Activated T-helper 2 cell treated with anti-CD3 and anti-CD28 coated beads, Interferon-gamma antibody, Interleukin-2, Interleukin-4, amounts not matched to agents 10 μg/mL and 5 μg/mL and 100 μg/mL, durations not matched to agents 14 hours and 24 hours and 36 hours (primary cell): ENCODE data around the gene NR1H3. TPM values are rescaled to one million over a fixed set of nuclear protein-coding genes. Genes with fewer than 3 reads are reported as not detected.

Experiments
- DNase-seq: peaks from one replicate; pipeline ENCODE4 v3.0.0; 2021; ENCODE audit warnings: low spot score
- H3K27ac Mint-ChIP-seq: one replicate; pipeline ENCODE4 v1.8.0; 2021; ENCODE audit warnings: mixed read lengths
- H3K27me3 Mint-ChIP-seq: one replicate; pipeline ENCODE4 v1.8.0; 2021; ENCODE audit warnings: low read depth, mixed read lengths
- H3K36me3 Mint-ChIP-seq: one replicate; pipeline ENCODE4 v1.8.0; 2021; ENCODE audit warnings: low read depth, mixed read lengths
- H3K4me1 Mint-ChIP-seq: one replicate; pipeline ENCODE4 v1.8.0; 2021; ENCODE audit warnings: low read depth, mixed read lengths
- H3K4me3 Mint-ChIP-seq: one replicate; pipeline ENCODE4 v1.8.0; 2021; ENCODE audit warnings: low read depth, mild to moderate bottlenecking, moderate library complexity, mixed read lengths
- H3K9me3 Mint-ChIP-seq: one replicate; pipeline ENCODE4 v1.8.0; 2021; ENCODE audit warnings: mixed read lengths
- intact Hi-C: fragments of 100-400 bp; cut with micrococcal nuclease; formaldehyde crosslinking; loops from one replicate; pipeline ENCODE4 v1.15.1; 2023
- total RNA-seq: library from RNA; stranded (reverse); gene quantifications from 2 replicates; pipeline ENCODE4 v1.2.3, GENCODE V29; 2022

NR1H3 gene
- total RNA-seq, 1 donor from 2014 or later = 11.4 TPM

DNA sequence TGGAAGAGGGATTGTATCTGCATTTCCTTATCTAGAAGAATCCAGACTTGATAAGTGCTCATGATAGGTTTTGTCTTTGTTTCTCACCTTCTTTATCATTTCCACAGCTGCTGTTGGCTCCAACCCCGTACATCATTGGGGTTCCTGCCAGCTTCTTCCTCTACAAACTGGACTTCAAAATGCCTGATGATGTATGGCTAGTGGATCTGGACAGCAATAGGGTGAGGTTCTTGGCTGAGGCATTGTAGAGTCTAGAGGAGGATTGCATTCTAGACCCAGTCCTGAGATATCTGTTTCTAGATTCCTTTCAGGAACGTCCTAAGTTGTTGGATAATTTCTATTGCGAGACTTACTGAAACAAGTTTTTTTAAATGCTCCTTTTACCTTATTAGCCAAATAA, 20.3 kb downstream of the NR1H3 start:
- no peak overlapping the region for H3K4me3 Mint-ChIP-seq
- no peaks in the 10 kb centered on the region for H3K27me3 Mint-ChIP-seq
- H3K4me1 Mint-ChIP-seq = peaks cover under 1% of the 10 kb centered on the region
- no peak overlapping the region for H3K27ac Mint-ChIP-seq
- H3K36me3 Mint-ChIP-seq = peaks cover 77% of the 10 kb centered on the region
- H3K9me3 Mint-ChIP-seq = no peaks in the 10 kb centered on the region
- intact Hi-C loops = loop anchor here (10.0 kb wide), 1 partner anchor 573 kb away; the partner anchor contains the start of genes ARHGAP1 and ZNF408
- DNase-seq = no peak

DNA sequence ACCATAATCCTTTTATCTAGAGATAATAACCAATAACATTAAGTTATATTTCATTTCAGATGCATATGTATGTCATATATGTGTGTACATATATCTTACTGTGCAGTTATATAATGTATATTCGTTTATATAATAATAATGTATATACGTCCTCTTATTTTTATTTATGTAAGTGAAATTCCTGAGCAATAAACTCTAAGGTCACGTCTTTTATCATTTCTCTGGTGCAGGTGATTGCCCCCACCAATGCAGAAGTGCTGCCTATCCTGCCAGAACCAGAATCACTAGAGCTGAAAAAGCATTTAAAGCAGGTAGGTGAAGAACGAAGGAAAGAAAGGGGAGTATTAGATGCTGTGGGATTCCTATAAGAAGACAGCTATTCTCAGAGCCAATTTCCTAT, 21.0 kb downstream of the NR1H3 start:
- H3K4me1 Mint-ChIP-seq = no peaks in the 10 kb centered on the region
- no peak for DNase-seq
- H3K36me3 Mint-ChIP-seq = peaks cover 73% of the 10 kb centered on the region
- no peaks in the 10 kb centered on the region for H3K27me3 Mint-ChIP-seq
- H3K27ac Mint-ChIP-seq = no peak overlapping the region
- intact Hi-C loops = loop anchor here (10.0 kb wide), 1 partner anchor 574 kb away; the partner anchor contains the start of genes ARHGAP1 and ZNF408
- no peak overlapping the region for H3K4me3 Mint-ChIP-seq
- no peaks in the 10 kb centered on the region for H3K9me3 Mint-ChIP-seq

DNA sequence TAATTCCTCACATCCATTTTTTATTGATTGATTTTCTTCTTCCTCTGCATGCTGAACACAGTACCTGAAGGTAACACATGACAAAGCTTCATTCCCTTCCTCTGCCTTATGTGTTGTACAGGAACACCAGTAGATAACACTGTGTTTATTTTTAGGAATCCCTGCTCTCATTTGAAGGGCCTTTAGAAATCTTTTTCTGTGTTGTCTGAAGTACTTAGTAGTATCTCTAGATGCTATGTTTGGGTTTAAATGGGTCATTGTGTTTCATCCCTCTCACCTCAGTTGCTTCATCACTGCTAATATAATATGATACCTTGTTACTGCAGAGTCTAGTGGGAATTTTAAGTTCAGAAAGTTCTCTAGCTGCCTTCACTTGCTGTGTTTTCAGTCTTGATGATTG, 22.3 kb downstream of the NR1H3 start:
- Mint-ChIP-seq H3K27me3 (no peaks in the 10 kb centered on the region), H3K9me3 (no peaks in the 10 kb centered on the region), H3K27ac (no peak overlapping the region), H3K4me3 (no peak overlapping the region), H3K4me1 (no peaks in the 10 kb centered on the region), H3K36me3 (peaks cover 72% of the 10 kb centered on the region)
- no peak for DNase-seq
- intact Hi-C loops = no loop called here

DNA sequence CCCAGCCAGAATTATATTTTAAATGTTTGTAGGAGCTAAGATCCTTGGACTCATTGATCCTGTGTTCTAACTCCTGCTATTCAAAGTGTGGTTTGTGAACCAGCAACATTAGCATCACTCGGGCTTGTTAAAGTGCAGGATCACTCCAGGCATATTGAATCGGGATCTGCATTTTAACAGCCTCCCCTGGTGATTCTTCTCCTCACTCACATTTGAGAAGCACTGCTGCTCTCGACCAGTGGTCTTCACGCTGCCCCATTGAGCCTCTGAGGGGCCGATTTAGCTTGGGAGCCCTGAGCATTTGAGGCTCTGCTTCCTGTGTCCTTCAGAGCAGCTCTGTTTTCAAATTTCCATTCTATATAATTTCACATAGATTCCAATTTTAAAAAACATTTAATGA, 23.1 kb downstream of the NR1H3 start:
- Mint-ChIP-seq H3K4me1 (no peaks in the 10 kb centered on the region), H3K27ac (no peak overlapping the region), H3K9me3 (no peaks in the 10 kb centered on the region), H3K4me3 (no peak overlapping the region), H3K36me3 (peaks cover 74% of the 10 kb centered on the region), H3K27me3 (no peaks in the 10 kb centered on the region)
- intact Hi-C loops = no loop called here
- DNase-seq = no peak

DNA sequence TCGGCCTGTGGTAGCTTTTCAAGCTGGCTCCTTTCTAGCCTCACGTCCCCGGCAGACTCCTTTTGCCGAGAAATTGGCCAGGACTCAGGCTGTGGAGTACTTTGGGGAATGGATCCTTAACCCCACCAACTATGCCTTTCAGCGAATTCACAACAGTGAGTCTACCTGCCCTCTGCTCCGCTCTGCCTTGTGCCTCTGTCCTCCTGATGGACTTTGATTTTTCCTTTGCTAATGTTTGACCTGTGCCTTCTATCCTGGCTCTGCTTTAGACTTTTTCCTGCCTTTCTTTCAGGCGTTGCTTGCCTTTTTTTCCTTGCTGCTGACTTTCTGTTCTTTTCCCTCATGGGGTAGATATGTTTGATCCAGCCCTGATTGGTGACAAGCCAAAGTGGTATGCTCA, 24.7 kb downstream of the NR1H3 start:
- H3K36me3 Mint-ChIP-seq = peaks cover 75% of the 10 kb centered on the region

DNA sequence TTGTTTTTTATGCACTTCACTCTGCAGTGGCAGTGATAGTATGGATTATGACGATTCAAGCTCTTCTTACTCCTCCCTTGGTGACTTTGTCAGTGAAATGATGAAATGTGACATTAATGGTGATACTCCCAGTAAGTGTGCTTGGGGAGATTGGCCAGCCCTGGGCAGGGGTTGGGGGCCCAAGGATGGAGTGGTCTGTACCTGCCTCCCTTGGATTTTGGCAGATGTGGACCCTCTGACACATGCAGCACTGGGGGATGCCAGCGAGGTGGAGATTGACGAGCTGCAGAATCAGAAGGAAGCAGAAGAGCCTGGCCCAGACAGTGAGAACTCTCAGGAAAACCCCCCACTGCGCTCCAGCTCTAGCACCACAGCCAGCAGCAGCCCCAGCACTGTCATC, 26.4 kb downstream of the NR1H3 start:
- no peaks in the 10 kb centered on the region for H3K9me3 Mint-ChIP-seq
- H3K4me3 Mint-ChIP-seq = no peak overlapping the region
- H3K27ac Mint-ChIP-seq = no peak overlapping the region
- H3K27me3 Mint-ChIP-seq = no peaks in the 10 kb centered on the region
- intact Hi-C loops = no loop called here
- H3K36me3 Mint-ChIP-seq = peaks cover 79% of the 10 kb centered on the region
- no peaks in the 10 kb centered on the region for H3K4me1 Mint-ChIP-seq
- DNase-seq = no peak

More for the DNA sequence above, 24.7 kb downstream of the NR1H3 start:
- Mint-ChIP-seq H3K4me1 (no peaks in the 10 kb centered on the region), H3K9me3 (no peaks in the 10 kb centered on the region), H3K4me3 (no peak overlapping the region), H3K27me3 (no peaks in the 10 kb centered on the region), H3K27ac (no peak overlapping the region)
- intact Hi-C loops = no loop called here
- no peak for DNase-seq

DNA sequence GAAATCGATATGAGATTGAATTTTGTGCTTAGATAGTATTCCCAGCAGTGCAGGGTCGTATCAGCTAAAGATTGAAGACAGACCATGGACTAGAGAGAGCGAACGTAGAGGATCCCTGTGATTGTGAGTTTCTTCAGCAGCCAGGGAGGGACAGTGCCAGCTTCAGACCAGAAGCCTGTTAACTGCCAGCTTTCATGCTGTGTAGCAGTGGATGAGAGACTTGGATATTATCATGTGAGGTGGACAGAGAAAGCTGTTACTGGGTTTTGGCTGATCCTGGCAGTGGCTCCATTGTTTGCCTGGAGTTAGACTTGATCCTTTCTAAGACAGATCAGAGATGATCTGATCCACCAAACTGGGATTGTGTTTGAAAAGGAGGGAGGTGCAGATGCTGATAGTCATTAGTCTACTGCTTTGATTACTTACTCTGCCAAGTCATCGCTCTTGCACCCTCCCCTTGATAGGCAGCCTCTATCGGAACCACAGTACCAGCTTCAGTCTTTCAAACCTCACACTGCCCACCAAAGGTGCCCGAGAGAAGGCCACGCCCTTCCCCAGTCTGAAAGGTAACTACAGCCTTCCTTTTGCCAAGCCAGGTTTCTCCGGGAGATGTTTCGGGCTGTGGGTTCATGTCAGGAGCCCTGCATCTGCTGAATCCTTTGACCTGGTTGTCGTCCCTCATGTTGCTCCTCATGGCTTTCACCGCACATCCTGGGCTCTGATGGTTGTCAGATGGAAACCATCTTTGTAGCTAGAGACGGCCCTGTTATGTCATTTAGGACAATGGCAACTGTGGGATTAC, 28.4 kb downstream of the NR1H3 start:
- no peak for DNase-seq
- Mint-ChIP-seq H3K4me3 (no peak overlapping the region), H3K36me3 (peaks cover 80% of the 10 kb centered on the region), H3K27me3 (no peaks in the 10 kb centered on the region), H3K4me1 (no peaks in the 10 kb centered on the region), H3K9me3 (no peaks in the 10 kb centered on the region), H3K27ac (no peak overlapping the region)
- intact Hi-C loops = no loop called here

DNA sequence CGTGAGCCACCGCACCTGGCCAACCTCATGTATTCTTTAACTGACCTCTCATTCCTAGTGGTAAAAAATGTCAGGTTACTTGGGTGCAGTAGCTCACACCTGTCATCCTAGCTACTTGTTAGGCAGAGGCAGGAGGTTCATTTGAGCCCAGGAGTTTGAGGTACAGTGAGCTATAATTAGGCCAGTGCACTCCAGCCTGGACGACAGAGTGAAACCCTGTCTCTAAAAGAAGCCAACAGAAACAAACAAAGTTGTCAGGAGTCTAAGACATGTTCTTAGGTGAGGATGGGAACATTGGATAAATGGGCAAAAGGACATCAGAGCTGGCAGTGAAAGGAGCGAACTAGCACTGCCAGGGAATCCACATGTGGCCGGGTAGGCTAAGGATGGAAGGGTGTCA, 30.3 kb downstream of the NR1H3 start:
- no peak for DNase-seq
- peaks cover 86% of the 10 kb centered on the region for H3K36me3 Mint-ChIP-seq
- intact Hi-C loops = no loop called here
- H3K27ac Mint-ChIP-seq = no peak overlapping the region
- H3K4me3 Mint-ChIP-seq = no peak overlapping the region
- no peaks in the 10 kb centered on the region for H3K4me1 Mint-ChIP-seq
- no peaks in the 10 kb centered on the region for H3K9me3 Mint-ChIP-seq
- H3K27me3 Mint-ChIP-seq = no peaks in the 10 kb centered on the region

DNA sequence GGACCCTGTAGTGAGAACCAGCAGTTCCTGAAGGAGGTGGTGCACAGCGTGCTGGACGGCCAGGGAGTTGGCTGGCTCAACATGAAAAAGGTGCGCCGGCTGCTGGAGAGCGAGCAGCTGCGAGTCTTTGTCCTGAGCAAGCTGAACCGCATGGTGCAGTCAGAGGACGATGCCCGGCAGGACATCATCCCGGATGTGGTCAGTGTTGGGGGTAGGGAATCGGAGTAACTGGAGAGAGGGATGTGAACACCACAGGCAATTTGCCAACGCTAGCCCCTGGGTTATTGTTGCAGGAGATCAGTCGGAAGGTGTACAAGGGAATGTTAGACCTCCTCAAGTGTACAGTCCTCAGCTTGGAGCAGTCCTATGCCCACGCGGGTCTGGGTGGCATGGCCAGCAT, 32.1 kb downstream of the NR1H3 start:
- Mint-ChIP-seq H3K27ac (no peak overlapping the region), H3K9me3 (no peaks in the 10 kb centered on the region), H3K36me3 (peaks cover 86% of the 10 kb centered on the region), H3K4me3 (no peak overlapping the region), H3K27me3 (no peaks in the 10 kb centered on the region), H3K4me1 (no peaks in the 10 kb centered on the region)
- intact Hi-C loops = no loop called here
- DNase-seq = no peak

DNA sequence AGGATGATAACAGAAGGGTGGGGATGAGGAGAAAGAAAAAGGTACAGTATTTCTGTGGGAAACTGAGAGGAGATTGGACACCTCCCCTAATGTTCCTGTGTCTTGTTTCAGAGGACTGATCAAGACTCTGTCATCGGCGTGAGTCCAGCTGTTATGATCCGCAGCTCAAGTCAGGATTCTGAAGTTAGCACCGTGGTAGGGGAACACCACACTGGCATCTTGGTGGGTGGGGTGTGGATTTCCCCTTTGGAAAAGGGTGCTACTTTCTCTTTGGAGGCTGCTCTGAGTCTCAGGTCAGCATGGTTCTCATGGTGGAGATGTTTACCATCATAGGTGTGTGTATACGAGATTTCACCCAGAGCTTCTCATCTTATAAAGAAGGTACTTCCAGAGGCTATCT, 37.6 kb downstream of the NR1H3 start:
- Mint-ChIP-seq H3K4me3 (no peak overlapping the region), H3K27me3 (no peaks in the 10 kb centered on the region), H3K27ac (no peak overlapping the region), H3K9me3 (peaks cover 19% of the 10 kb centered on the region), H3K4me1 (no peaks in the 10 kb centered on the region), H3K36me3 (peaks cover 88% of the 10 kb centered on the region)
- intact Hi-C loops = no loop called here
- DNase-seq = no peak

DNA sequence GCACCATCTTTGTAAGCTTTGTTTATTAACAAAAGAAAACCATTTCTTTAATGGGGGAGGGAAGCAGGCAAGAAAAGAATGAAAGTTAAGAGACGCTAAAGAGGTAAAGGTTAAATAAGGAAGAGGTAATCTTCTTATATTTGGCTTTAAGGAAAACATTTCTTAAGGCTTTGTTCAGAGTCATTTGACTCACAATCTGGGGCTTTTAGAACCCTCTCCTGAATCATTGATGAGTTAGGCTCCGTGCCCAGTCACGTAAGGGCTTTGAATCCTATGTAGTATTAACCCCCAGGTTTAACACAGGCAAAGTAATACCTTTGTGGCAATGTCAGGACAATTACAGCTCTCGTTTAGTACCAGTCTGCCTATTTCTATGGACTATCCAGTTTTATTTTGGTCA, 38.2 kb downstream of the NR1H3 start:
- no peaks in the 10 kb centered on the region for H3K27me3 Mint-ChIP-seq
- no peak for DNase-seq
- peaks cover 24% of the 10 kb centered on the region for H3K9me3 Mint-ChIP-seq
- peaks cover 88% of the 10 kb centered on the region for H3K36me3 Mint-ChIP-seq
- peaks cover 1% of the 10 kb centered on the region for H3K4me1 Mint-ChIP-seq
- no peak overlapping the region for H3K27ac Mint-ChIP-seq
- H3K4me3 Mint-ChIP-seq = no peak overlapping the region
- intact Hi-C loops = no loop called here

DNA sequence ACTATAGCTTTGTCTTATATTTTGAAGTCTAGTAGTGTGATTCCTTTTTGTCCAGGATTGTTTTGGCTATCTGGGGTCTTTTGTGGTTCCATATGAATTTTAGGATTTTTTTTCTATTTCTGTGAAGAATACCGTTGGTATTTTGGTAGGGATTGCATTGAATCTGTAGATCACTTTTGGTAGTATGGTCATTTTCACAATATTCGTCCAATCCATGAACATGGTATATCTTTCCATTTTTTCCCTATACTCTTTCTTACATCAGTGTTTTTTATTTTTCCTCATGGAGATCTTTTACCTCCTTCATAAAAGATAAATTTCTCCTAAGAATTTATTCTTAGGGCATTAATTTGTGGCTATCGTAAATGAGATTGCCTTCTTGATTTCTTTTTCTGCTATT, 41.3 kb downstream of the NR1H3 start:
- no peak overlapping the region for H3K27ac Mint-ChIP-seq
- no peak overlapping the region for H3K4me3 Mint-ChIP-seq
- peaks cover 43% of the 10 kb centered on the region for H3K9me3 Mint-ChIP-seq
- H3K4me1 Mint-ChIP-seq = peaks cover 7% of the 10 kb centered on the region
- no peaks in the 10 kb centered on the region for H3K27me3 Mint-ChIP-seq
- H3K36me3 Mint-ChIP-seq = peaks cover 92% of the 10 kb centered on the region
- intact Hi-C loops = no loop called here
- no peak for DNase-seq

DNA sequence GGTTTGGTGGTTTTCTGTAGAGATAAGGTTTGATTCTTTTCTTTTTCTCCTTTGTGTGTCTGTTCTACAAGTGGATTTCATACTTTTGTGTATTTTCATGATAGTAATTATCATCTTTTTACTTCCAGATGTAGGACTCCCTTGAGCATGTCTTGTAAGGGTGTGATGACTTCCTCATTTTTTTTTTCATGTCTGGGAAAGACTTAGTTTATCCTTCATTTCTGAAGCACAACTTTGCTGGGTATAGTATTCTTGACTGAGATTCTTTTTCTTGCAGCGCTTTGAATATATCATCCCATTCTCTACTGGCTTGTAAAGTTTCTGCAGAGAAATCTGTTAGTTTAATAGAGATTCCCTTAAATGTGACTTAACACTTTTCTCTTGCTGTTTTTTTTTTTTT, 45.1 kb downstream of the NR1H3 start:
- H3K9me3 Mint-ChIP-seq = peaks cover 43% of the 10 kb centered on the region
- peak overlapping the region; percentile 67 for H3K27ac Mint-ChIP-seq
- H3K27me3 Mint-ChIP-seq = no peaks in the 10 kb centered on the region
- peaks cover 7% of the 10 kb centered on the region for H3K4me1 Mint-ChIP-seq
- peaks cover 88% of the 10 kb centered on the region for H3K36me3 Mint-ChIP-seq
- no peak overlapping the region for H3K4me3 Mint-ChIP-seq
- intact Hi-C loops = no loop called here
- DNase-seq = no peak
